Panc1 (cell line): Measurements from ENCODE around the gene PTAR1.

Experiments
- CTCF ChIP-seq: fragments of 450-650 bp; IDR thresholded peaks from 2 replicates; pipeline ENCODE4 v1.5.1; 2017; ENCODE audit warnings: mild to moderate bottlenecking
- POLR2AphosphoS5 ChIP-seq: IDR thresholded peaks from 2 replicates; pipeline ENCODE4 v1.6.1; 2012; ENCODE audit warnings: mild to moderate bottlenecking, low read depth, low read length, moderate library complexity
- TCF7L2 ChIP-seq: IDR thresholded peaks from 2 replicates; pipeline ENCODE4 v1.6.1; 2011; ENCODE audit warnings: mild to moderate bottlenecking, low read depth, low read length, inconsistent platforms
- TF ChIP-seq, protein P1 (sequence below), 2 experiments: IDR thresholded peaks; 2 replicates each; pipeline ENCODE4 v1.6.1; 2011 to 2012; ENCODE audit warnings: low read depth in 2 of 2, control low read depth in 1 of 2, low read length in 1 of 2, mild to moderate bottlenecking in 1 of 2, moderate library complexity in 1 of 2; ENCODE audit not compliant: insufficient read depth in 1 of 2

GRCh38 chr9:69771775-69772418, 12.1 kb upstream of the PTAR1 start:
- TF ChIP-seq POLR2AphosphoS5 (no peak), CTCF (no peak), TCF7L2 (no peak)
- TF ChIP-seq, protein P1, sequence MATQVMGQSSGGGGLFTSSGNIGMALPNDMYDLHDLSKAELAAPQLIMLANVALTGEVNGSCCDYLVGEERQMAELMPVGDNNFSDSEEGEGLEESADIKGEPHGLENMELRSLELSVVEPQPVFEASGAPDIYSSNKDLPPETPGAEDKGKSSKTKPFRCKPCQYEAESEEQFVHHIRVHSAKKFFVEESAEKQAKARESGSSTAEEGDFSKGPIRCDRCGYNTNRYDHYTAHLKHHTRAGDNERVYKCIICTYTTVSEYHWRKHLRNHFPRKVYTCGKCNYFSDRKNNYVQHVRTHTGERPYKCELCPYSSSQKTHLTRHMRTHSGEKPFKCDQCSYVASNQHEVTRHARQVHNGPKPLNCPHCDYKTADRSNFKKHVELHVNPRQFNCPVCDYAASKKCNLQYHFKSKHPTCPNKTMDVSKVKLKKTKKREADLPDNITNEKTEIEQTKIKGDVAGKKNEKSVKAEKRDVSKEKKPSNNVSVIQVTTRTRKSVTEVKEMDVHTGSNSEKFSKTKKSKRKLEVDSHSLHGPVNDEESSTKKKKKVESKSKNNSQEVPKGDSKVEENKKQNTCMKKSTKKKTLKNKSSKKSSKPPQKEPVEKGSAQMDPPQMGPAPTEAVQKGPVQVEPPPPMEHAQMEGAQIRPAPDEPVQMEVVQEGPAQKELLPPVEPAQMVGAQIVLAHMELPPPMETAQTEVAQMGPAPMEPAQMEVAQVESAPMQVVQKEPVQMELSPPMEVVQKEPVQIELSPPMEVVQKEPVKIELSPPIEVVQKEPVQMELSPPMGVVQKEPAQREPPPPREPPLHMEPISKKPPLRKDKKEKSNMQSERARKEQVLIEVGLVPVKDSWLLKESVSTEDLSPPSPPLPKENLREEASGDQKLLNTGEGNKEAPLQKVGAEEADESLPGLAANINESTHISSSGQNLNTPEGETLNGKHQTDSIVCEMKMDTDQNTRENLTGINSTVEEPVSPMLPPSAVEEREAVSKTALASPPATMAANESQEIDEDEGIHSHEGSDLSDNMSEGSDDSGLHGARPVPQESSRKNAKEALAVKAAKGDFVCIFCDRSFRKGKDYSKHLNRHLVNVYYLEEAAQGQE (IDR thresholded peaks at IDR 0.05; ENCODE audit: insufficient read depth in 1 of 2, low read depth in 2 of 2, low read length in 1 of 2), result no peak
